ENCODE measurements around the gene ERCC6L2. TPM values are rescaled to one million over a fixed set of nuclear protein-coding genes. Genes with fewer than 3 reads are reported as not detected.

Gene ERCC6L2
- total and polyA plus RNA-seq, 9 of the 15 experiments (the other 6 are each of a cell fraction or from before 2014, with no cell fraction given) = 7.8 to 42.8 (median 23.6) TPM

DNA sequence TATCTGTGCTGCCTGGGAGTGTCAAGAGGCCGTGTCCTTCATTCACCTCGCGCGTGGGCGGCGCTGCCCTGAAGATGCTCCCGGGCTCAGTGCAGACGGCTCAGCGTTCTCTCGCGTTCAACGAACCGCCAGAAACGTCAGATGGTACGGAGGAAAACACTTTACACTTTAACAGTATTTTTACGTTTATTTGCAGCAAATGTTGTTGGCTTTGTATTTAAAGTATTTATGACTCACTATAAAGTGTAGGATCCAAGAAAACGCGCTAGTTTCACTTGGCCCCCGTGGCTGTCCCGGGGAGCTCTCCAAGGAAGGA is 544 bp upstream of the ERCC6L2 start (continued):
- TF ChIP-seq ZNF551 (CRISPR knock-in tag; IDR thresholded peaks at IDR 0.05) (no peak), CBFA2T2 (conservative IDR thresholded peaks at IDR 0.05) (no peak), TCFL5 (CRISPR knock-in tag; conservative IDR thresholded peaks at IDR 0.05) (no peak), TAF1 (IDR thresholded peaks at IDR 0.05; ENCODE audit: control insufficient read depth, extremely low read depth, insufficient read depth, low read length, severe bottlenecking) (no peak), PATZ1 (CRISPR knock-in tag; IDR thresholded peaks at IDR 0.05; ENCODE audit: borderline replicate concordance) (no peak), ARHGAP35 (IDR thresholded peaks at IDR 0.05; ENCODE audit: partially characterized antibody) (no peak), MECOM (CRISPR knock-in tag; IDR thresholded peaks at IDR 0.05) (no peak), EGR1 (conservative IDR thresholded peaks at IDR 0.05) (peak; percentile 96), HDAC1 (IDR thresholded peaks at IDR 0.05) (peak in 1 of 2 experiments; percentile 25; a peak in 1 of 4 replicates), C11orf30 (IDR thresholded peaks at IDR 0.05; ENCODE audit: low read depth) (no peak), PTRF (tag; IDR thresholded peaks at IDR 0.05) (no peak), ZNF41 (CRISPR knock-in tag; conservative IDR thresholded peaks at IDR 0.05) (no peak), DACH1 (IDR thresholded peaks at IDR 0.05; ENCODE audit: partially characterized antibody) (no peak), POLR2G (IDR thresholded peaks at IDR 0.05; ENCODE audit: low read depth, low read length) (no peak), CHD4 (IDR thresholded peaks at IDR 0.05; ENCODE audit: insufficient read depth, insufficient replicate concordance, low read depth, low read length, poor library complexity, severe bottlenecking) (no peak), FOXA1 (IDR thresholded peaks at IDR 0.05; ENCODE audit: borderline replicate concordance) (no peak), ETV1 (tag; conservative IDR thresholded peaks at IDR 0.05; ENCODE audit: low read depth) (no peak), POLR3G (IDR thresholded peaks at IDR 0.05; ENCODE audit: extremely low read depth, insufficient read length, insufficient replicate concordance) (no peak), PRPF4 (IDR thresholded peaks at IDR 0.05; ENCODE audit: insufficient read depth, low read depth, low read length, poor library complexity, severe bottlenecking) (no peak)
- TF ChIP-seq, protein P1, sequence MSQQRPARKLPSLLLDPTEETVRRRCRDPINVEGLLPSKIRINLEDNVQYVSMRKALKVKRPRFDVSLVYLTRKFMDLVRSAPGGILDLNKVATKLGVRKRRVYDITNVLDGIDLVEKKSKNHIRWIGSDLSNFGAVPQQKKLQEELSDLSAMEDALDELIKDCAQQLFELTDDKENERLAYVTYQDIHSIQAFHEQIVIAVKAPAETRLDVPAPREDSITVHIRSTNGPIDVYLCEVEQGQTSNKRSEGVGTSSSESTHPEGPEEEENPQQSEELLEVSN (IDR thresholded peaks at IDR 0.05; ENCODE audit: borderline replicate concordance in 1 of 2, extremely low read depth in 1 of 2, insufficient read depth in 1 of 2, insufficient read length in 1 of 2, low read depth in 1 of 2, low read length in 1 of 2, poor library complexity in 1 of 2, severe bottlenecking in 1 of 2) = peak in 1 of 2 experiments; percentile 29
- TF ChIP-seq, protein P2, sequence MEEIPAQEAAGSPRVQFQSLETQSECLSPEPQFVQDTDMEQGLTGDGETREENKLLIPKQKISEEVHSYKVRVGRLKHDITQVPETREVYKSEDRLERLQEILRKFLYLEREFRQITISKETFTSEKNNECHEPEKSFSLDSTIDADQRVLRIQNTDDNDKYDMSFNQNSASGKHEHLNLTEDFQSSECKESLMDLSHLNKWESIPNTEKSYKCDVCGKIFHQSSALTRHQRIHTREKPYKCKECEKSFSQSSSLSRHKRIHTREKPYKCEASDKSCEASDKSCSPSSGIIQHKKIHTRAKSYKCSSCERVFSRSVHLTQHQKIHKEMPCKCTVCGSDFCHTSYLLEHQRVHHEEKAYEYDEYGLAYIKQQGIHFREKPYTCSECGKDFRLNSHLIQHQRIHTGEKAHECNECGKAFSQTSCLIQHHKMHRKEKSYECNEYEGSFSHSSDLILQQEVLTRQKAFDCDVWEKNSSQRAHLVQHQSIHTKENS (CRISPR knock-in tag; IDR thresholded peaks at IDR 0.05) = no peak
- TF ChIP-seq, protein P3, sequence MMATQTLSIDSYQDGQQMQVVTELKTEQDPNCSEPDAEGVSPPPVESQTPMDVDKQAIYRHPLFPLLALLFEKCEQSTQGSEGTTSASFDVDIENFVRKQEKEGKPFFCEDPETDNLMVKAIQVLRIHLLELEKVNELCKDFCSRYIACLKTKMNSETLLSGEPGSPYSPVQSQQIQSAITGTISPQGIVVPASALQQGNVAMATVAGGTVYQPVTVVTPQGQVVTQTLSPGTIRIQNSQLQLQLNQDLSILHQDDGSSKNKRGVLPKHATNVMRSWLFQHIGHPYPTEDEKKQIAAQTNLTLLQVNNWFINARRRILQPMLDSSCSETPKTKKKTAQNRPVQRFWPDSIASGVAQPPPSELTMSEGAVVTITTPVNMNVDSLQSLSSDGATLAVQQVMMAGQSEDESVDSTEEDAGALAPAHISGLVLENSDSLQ (IDR thresholded peaks at IDR 0.05) = peak; percentile 60; the same call in 1 of the 2 replicates
- TF ChIP-seq, protein P4, sequence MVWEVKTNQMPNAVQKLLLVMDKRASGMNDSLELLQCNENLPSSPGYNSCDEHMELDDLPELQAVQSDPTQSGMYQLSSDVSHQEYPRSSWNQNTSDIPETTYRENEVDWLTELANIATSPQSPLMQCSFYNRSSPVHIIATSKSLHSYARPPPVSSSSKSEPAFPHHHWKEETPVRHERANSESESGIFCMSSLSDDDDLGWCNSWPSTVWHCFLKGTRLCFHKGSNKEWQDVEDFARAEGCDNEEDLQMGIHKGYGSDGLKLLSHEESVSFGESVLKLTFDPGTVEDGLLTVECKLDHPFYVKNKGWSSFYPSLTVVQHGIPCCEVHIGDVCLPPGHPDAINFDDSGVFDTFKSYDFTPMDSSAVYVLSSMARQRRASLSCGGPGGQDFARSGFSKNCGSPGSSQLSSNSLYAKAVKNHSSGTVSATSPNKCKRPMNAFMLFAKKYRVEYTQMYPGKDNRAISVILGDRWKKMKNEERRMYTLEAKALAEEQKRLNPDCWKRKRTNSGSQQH (CRISPR knock-in tag; IDR thresholded peaks at IDR 0.05) = no peak

All from K562 (cell line).